Measurements from ENCODE around the gene INTS3.
"Not testable (repeated sequence)": the region's sequence is repeated elsewhere in the genome, so short reads cannot be mapped to it uniquely, and the experiment has no call there.

Gene INTS3

DNA sequence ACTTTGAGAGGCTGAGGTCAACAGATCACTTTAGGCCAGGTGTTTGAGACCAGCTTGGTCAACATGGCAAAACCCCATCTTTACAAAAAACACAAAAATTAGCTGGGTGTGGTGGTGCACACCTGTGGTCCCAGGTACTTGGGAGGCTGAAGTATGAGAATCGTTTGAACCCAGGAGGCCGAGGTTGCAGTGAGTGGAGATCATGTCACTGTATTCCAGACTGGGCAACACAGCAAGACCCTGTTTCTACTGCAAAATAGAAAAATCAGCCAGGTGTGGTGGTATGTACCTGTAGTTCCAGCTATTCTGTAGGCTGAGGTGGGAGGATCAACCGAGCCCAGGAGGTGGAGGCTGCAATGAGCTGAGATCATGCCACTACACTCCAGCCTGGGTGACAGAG lies 4.2 kb upstream of the INTS3 start:
- TF ChIP-seq JUND (IDR thresholded peaks at IDR 0.05; ENCODE audit: low read depth) = no peak
- no peak for DNase-seq (ENCODE audit: low read depth in 1 of 2, low spot score in 1 of 2)
- in situ Hi-C loops (cut with HindIII; ENCODE audit: low pct_unique_long_range_greater_than_20kb, low sequenced_read_pairs) = no loop called here

DNA sequence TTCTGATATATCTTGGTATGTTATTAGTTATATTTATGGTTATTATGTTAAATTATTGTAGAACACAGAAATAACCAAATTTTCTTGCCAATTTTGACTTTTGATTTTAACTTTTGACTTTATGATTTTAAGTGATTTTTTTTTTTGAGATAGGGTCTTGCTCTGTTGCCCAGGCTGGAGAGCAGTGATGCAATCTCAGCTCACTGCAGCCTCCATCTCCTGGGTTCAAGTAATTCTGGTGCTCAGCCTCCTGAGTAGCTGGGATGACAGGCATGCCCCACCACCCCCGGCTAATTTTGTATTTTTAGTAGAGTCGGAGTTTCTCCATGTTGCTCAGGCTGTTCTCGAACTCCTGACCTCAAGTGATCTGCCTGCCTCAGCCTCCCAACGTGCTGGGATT lies 3.2 kb upstream of the INTS3 start:
- DNase-seq (ENCODE audit: low read depth in 1 of 2, low spot score in 1 of 2); in situ Hi-C loops (cut with HindIII; ENCODE audit: low pct_unique_long_range_greater_than_20kb, low sequenced_read_pairs): not testable (repeated sequence)

DNA sequence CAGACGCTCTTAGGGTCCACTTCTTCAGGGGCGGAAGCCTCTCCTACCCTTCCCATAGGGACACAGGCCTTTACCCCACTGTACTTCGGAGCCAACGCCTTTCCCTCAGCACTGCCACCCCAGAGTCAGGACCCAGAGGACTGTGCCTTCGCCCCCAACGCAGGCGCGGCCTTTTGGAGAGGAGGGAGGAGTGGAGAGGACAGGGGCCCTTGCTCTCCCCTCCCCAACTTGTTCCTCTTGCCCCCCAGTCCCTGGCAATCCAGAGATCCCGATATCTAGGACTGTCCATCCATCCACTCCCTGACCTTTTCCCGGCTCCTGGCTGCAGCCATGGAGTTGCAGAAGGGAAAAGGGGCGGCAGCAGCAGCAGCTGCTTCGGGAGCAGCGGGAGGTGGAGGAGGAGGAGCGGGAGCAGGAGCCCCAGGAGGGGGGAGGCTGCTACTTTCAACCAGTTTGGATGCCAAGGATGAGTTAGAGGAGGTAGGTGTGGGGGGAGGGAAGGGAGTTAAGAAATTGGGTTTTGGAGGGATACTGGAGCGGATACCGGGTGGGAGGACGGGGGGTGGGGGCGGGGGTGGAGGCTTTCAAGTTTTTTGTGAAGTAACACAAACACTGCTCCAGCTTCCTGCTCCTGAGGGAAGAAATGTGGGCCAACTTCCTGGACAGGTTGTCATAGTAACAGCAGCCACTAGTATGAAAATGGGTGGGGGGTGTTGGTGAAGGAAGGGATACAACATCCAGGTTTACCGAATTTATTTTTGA lies 636 bp downstream of the INTS3 start:
- peak; percentile 30 to 55 for DNase-seq (ENCODE audit: low read depth in 1 of 2, low spot score in 1 of 2)
- in situ Hi-C loops (cut with HindIII; ENCODE audit: low pct_unique_long_range_greater_than_20kb, low sequenced_read_pairs) = no loop called here
- TF ChIP-seq JUND (IDR thresholded peaks at IDR 0.05; ENCODE audit: low read depth) = no peak

DNA sequence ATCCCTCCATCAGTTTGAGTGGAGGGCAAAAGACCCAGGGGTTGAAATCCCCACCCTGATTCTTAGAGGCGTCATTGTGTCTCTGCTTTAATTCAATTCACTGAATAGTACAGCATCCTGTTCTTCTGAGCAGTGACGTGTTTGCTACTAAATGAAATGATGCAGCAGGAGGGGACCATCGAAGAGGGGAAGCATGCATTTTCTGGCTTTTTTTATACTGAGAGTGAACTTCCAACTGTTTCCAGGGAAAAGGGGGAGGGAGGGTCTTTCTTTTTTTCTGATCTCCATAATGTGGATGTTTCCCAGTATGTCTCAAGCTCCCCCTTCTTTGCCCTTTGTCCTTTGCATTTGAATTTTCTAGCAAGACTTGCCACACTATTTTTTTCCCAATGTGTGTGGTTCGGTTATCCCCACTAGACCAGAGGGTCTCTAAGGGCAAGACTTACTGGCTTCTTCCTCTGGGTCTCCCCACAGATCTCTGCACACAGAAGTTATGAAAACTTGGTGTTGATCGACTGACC lies 2.7 kb downstream of the INTS3 start:
- no peak for DNase-seq (ENCODE audit: low read depth in 1 of 2, low spot score in 1 of 2)
- in situ Hi-C loops (cut with HindIII; ENCODE audit: low pct_unique_long_range_greater_than_20kb, low sequenced_read_pairs) = no loop called here
- no peak for TF ChIP-seq JUND (IDR thresholded peaks at IDR 0.05; ENCODE audit: low read depth)

DNA sequence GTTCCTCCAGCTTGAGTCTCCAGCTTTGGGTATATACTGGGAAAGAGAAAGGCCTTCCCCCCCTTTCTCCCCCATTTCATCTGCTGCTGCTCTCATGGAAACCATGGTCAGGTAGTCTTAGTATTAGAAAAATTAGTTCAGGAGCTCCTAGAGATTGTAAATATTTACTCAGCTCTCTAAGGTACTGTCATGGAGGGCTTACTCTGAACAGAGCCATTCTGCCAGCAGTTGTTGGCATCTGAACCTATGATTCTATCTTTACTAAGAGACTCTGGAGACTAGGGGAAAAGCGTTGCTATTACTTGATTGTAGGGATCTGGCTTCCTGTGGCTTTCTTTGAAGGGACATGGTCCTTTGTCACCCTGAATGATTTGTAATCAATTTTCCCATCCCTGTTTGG lies 6.1 kb downstream of the INTS3 start:
- no peak for TF ChIP-seq JUND (IDR thresholded peaks at IDR 0.05; ENCODE audit: low read depth)
- in situ Hi-C loops (cut with HindIII; ENCODE audit: low pct_unique_long_range_greater_than_20kb, low sequenced_read_pairs) = no loop called here
- no peak for DNase-seq (ENCODE audit: low read depth in 1 of 2, low spot score in 1 of 2)

DNA sequence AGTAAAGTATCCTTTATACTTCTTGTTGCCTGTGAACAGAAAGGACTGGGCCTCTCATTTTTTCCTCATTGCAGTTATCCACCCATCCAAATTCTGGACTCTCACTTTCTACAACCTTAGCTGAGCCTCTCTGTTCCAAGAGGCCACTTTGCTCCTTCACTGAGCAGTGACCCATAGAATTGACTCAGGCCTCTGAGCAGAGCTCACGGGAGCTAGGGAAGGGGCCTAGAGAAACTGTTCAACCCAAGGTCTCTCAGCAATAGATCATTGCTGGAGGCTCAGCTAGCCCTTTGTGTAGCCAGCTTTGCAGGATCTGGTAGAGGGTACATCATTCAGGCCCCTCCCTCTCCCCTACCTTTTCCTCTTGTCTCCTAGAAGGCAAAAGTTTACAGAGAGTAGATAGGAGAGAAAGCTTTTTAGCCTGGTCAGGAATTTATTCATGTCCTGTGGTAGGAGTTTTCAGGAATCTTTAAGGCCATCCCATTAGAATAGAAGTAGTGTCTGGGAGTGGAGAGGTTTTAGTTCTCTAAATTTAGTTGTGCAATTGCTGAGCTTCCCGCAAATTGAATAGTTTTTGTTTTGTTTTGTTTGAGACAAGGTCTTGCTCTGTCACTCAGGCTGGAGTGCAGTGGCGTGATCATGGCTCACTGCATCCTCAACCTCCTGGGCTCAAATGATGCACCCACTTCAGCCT lies 6.7 kb downstream of the INTS3 start:
- DNase-seq (ENCODE audit: low read depth in 1 of 2, low spot score in 1 of 2) = no peak
- no peak for TF ChIP-seq JUND (IDR thresholded peaks at IDR 0.05; ENCODE audit: low read depth)
- in situ Hi-C loops (cut with HindIII; ENCODE audit: low pct_unique_long_range_greater_than_20kb, low sequenced_read_pairs) = no loop called here

DNA sequence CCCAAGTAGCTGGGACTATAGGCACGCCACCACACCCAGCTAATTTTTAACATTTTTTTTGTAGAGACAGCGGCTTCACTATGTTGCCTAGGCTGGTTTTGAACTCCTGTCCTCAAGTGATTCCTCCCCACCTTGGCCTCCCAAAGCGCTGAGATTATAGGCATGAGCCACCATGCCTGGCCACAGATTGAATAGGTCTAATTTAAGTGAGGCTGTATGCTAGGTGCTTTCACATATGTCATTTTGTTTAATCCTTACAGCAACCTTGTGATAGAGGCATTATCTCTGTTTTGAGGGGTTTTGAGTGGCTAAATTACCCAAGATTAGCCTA lies 7.2 kb downstream of the INTS3 start:
- in situ Hi-C loops (cut with HindIII; ENCODE audit: low pct_unique_long_range_greater_than_20kb, low sequenced_read_pairs) = no loop called here
- TF ChIP-seq JUND (IDR thresholded peaks at IDR 0.05; ENCODE audit: low read depth) = no peak
- DNase-seq (ENCODE audit: low read depth in 1 of 2, low spot score in 1 of 2) = no peak

DNA sequence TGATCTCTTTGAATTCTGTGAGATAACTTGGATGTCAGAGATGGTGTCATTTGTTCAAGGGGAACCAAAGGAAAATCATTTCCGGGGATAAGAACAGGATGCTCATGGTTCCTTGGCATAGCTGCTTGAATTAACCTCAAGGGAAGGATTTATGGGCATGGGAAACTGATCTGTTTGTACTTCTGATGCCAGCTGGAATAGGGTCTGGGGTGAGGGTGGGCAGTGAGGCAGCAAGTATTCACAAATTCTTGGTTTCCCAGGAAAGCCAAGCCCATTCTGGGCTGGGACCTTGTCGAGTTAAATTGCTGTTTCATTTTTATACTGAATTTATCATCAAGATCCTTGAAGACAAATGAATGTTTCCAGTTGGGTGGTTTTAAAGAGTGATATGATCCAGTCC lies 14.1 kb downstream of the INTS3 start:
- no peak for DNase-seq (ENCODE audit: low read depth in 1 of 2, low spot score in 1 of 2)
- in situ Hi-C loops (cut with HindIII; ENCODE audit: low pct_unique_long_range_greater_than_20kb, low sequenced_read_pairs) = no loop called here
- no peak for TF ChIP-seq JUND (IDR thresholded peaks at IDR 0.05; ENCODE audit: low read depth)

DNA sequence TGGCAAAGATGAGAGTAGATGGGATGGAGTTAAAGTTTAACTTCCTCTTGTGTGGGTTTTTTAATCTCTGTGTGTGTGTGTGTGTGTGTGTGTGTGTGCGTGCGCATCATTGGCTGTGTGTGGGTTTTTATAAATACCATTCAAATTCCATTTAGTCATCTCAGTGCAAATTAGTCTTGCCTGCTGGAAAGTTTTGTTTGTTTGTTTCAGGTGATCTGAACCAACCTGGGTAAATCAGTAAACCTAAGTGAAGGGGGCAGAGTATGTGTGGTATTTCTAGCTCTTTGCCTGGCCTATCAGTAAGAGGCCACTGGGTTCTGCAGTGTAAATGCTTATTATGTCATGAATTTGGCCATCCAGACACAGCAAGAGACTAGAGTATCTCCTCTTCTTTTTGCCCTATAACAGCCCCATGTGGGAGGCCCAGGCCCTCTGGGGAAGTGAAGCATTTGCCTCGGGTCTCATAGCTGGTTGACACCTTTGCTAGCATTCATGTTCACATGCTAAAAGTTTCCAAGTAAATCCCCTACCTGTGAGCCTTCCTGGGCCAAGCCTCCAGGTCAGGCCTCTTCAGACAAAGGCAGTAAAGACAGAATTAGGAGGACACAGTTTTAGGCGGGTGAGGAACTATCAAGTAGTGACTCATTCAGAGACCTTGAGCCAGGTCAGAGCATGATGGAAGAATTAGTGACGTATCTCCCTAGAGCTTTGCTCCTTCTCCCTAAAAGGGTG lies 14.7 kb downstream of the INTS3 start:
- DNase-seq (ENCODE audit: low read depth in 1 of 2, low spot score in 1 of 2) = no peak
- in situ Hi-C loops (cut with HindIII; ENCODE audit: low pct_unique_long_range_greater_than_20kb, low sequenced_read_pairs) = no loop called here
- TF ChIP-seq JUND (IDR thresholded peaks at IDR 0.05; ENCODE audit: low read depth) = no peak

DNA sequence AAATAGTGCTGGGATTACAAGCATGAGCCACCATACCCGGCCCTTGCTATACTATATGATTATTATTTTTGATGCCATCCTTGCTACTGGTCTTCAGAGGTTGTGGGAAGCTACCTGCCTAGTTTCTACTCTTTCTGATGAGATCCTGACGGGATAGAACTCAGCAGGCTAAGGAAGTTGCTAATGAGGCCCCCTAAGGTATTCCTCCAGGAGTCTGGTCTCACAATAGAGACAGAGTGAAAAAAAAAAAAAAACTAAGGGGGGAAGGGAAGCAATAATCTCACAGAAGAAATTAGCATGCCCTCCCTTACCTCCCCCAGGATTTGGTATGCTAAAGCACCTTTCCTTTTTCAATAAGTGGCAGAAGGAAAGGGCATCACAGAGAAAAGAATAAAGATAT lies 17.6 kb downstream of the INTS3 start:
- no peak for TF ChIP-seq JUND (IDR thresholded peaks at IDR 0.05; ENCODE audit: low read depth)
- no peak for DNase-seq (ENCODE audit: low read depth in 1 of 2, low spot score in 1 of 2)
- in situ Hi-C loops (cut with HindIII; ENCODE audit: low pct_unique_long_range_greater_than_20kb, low sequenced_read_pairs) = no loop called here

DNA sequence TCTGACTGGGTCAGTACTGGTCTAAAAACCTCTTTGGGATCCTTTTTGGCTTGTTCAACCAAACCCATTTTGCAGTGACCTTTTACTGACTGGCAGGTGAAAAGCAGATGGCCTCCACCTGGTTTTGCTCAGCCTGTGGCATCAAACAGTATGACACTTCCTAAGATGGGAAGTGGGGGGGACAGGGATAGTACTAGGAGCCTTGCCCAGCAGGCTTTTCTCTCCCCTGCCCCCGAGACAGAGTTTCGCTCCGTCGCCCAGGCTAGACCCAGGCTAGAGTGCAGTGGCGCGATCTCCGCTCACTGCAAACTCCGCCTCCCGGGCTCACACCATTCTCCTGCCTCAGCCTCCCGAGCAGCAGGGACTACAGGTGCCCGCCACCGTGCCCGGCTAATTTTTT lies 18.3 kb downstream of the INTS3 start:
- in situ Hi-C loops (cut with HindIII; ENCODE audit: low pct_unique_long_range_greater_than_20kb, low sequenced_read_pairs) = no loop called here
- no peak for TF ChIP-seq JUND (IDR thresholded peaks at IDR 0.05; ENCODE audit: low read depth)
- DNase-seq (ENCODE audit: low read depth in 1 of 2, low spot score in 1 of 2) = no peak

DNA sequence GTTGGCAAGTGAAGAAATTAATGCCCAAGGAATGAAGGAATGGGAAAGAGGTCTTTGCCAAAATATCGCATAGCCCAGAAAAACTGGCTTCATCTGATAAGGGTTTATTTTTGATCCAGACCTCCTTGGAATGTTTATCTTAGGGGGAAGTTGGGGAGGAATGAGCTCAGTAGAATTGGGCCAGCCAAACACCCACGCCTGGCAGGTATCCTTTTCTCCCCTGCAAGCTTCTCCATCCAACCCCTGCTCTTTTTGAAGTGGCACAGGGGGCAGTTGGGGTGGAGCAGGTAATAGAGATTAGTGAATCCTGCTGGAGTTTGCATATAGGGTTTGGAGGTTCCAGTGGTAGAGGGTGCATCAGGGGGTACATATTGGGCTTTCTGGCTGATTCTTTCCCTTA lies 21.1 kb downstream of the INTS3 start:
- in situ Hi-C loops (cut with HindIII; ENCODE audit: low pct_unique_long_range_greater_than_20kb, low sequenced_read_pairs) = no loop called here
- TF ChIP-seq JUND (IDR thresholded peaks at IDR 0.05; ENCODE audit: low read depth) = no peak
- DNase-seq (ENCODE audit: low read depth in 1 of 2, low spot score in 1 of 2) = no peak

DNA sequence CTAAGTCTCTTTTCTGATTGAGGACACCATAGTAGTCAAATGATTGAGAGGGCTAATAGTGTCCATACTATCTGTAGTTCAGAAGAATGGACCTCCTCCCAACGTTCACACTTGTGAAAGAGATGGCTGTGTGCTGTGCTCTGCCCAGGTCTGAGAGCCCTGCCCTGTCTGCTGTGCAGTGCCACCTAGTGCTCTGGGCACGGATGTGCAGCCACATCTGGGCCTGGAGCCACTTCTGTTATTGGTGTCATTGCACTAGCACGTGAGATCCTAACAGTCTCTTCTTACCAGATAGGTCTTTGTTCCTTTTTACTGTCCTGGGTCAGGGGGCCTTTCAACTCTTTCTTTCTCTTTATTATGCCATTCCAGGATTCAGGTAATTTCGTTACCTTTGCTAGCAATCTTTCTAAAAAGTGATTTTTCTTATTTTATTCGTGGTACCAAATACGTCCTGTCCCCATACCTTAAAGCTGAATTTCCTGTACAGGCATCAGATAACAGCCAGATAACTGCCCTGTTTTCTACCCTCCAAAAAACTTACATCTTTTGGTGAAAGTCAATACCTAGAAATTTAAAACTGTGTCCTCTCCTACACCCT lies 21.7 kb downstream of the INTS3 start:
- in situ Hi-C loops (cut with HindIII; ENCODE audit: low pct_unique_long_range_greater_than_20kb, low sequenced_read_pairs) = no loop called here
- TF ChIP-seq JUND (IDR thresholded peaks at IDR 0.05; ENCODE audit: low read depth) = no peak
- DNase-seq (ENCODE audit: low read depth in 1 of 2, low spot score in 1 of 2) = peak; percentile 87 to 89

All from T47D (cell line).